C4-2B (cell line): ENCODE results near the gene RNASET2.

Source experiments
- H3K27ac ChIP-seq: fragments of 450-650 bp; 2 replicates; pipeline ENCODE4 v1.5.1; 2017
- ZFX ChIP-seq: fragments of 450-650 bp; IDR thresholded peaks from 2 replicates; pipeline ENCODE4 v1.6.1; 2017
- TF ChIP-seq, protein P1 (sequence below): fragments of 450-650 bp; conservative IDR thresholded peaks from 2 replicates; pipeline ENCODE4 v1.5.1; 2017; ENCODE audit warnings: mild to moderate bottlenecking

RNASET2 gene

DNA sequence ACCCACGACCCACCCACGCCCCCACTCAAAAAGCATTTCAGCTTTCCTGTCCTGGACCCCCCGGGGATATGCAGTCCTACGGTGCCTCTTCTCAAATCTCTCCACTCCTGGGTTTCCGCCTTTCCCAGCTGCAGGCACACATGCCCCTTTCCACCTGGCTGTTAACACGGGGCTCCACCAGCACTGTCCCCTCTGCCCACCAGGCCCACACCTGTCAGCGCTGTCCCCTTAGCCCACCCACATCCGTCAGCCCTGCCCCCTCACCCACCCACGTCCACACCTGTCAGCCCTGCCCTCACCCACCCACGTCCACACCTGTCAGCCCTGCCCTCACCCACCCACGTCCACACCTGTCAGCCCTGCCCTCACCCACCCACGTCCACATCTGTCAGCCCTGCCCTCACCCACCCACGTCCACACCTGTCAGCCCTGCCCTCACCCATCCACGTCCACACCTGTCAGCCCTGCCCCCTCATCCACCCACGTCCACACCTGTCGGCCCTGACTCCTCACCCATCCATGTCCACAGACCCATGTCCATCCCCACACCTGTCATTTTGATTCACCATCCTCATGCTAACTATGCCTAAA, 11.6 kb downstream of the RNASET2 start:
- TF ChIP-seq, protein P1, sequence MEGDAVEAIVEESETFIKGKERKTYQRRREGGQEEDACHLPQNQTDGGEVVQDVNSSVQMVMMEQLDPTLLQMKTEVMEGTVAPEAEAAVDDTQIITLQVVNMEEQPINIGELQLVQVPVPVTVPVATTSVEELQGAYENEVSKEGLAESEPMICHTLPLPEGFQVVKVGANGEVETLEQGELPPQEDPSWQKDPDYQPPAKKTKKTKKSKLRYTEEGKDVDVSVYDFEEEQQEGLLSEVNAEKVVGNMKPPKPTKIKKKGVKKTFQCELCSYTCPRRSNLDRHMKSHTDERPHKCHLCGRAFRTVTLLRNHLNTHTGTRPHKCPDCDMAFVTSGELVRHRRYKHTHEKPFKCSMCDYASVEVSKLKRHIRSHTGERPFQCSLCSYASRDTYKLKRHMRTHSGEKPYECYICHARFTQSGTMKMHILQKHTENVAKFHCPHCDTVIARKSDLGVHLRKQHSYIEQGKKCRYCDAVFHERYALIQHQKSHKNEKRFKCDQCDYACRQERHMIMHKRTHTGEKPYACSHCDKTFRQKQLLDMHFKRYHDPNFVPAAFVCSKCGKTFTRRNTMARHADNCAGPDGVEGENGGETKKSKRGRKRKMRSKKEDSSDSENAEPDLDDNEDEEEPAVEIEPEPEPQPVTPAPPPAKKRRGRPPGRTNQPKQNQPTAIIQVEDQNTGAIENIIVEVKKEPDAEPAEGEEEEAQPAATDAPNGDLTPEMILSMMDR: no peak
- no peak for TF ChIP-seq ZFX
- H3K27ac ChIP-seq: no peak overlapping the region

DNA sequence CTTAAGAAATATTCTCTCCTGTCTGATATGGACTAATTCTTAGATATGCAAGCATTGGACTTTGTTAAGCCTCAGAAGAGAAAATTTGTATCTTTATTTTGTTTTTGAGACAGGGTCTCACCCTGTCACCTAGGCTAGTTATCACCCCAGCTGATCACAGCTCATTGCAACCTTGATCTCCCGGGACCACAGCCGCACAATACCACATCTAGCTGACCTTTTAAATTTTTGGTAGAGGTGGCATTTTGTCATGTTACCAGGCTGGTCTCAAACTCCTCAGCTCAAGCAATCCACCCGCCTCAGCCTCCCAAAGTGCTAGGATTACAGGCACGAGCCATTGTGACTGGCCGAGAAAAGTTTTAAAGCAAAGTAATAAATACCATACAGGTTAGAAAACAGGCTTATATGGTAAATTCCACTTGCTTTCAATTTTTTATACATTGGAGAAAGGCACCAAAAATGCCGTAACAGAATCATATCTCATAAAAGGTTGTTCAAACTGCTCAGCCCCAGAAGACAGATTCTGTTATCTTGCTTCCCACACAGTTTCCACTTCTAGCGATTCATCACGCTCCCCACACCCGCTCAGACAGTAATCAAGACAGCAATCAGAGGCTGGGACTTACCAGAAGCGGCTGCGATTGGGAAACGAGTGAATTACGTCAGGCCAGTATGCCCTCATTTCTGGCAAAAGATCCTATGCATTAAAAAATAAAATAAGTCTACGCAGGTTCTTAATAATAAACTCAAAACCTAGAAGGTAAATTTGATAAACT, 13.8 kb downstream of the RNASET2 start:
- TF ChIP-seq ZFX: no peak
- TF ChIP-seq, protein P1: no peak
- no peak overlapping the region for H3K27ac ChIP-seq

DNA sequence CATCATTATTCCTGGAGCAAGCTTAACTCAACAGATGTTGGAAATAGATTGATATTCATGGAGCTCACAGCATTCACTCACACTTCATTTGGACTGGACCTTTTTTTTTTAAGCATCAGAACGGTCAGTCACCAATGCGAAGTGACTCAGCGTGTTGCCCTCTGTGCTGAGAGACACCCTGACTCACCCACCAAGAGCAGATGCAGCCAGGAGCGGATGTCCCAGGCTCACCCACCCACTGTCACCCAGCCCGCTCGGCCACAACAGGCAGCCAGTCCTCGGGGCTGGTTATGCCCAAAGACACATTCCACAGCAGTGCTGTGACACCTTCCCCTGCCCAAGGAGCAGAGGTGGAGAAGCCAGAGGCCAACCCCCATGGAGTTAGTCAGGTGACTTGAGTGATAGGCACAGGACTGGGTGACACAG, 15.7 kb downstream of the RNASET2 start:
- H3K27ac ChIP-seq: no peak overlapping the region
- TF ChIP-seq, protein P1: no peak
- no peak for TF ChIP-seq ZFX

DNA sequence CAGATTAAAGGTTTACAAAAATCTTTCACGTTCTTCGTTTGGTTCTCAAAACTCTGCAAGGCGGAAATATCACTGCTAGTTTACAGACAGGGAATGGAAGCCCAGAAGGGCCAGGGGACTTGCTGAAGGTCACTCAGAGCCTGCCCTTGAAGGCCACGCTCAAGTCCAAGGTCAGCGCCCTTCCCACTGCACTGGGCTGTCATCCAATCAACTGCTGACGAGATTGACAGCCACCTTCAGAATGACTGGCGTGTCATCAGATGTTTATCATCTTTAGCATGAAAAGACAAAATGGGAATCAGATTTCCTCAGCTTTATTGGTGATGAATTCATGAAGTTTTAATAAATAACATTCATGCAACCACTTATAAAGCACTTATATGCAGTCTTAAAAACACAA, 16.5 kb downstream of the RNASET2 start:
- TF ChIP-seq, protein P1: no peak
- no peak for TF ChIP-seq ZFX
- H3K27ac ChIP-seq: no peak overlapping the region

DNA sequence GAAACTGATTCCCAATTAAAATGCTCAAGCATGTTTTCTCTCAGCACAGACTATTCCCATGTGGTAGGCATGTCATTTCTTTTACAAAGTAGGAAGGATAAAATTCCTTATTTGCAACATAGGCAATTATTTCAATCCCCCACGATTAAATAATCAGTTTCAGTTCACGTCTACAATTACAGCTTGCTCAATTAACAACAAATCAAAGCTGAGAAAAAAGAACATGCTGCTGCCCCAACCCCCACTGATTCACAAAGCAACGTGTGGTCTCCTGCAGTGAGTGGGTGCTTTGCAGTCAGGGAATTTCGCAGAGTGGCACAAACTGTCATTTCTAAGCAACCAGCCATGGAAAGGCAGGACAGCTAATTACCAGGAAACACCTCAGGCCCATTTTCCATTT, 17.0 kb downstream of the RNASET2 start:
- TF ChIP-seq, protein P1: no peak
- TF ChIP-seq ZFX: no peak
- H3K27ac ChIP-seq: no peak overlapping the region

DNA sequence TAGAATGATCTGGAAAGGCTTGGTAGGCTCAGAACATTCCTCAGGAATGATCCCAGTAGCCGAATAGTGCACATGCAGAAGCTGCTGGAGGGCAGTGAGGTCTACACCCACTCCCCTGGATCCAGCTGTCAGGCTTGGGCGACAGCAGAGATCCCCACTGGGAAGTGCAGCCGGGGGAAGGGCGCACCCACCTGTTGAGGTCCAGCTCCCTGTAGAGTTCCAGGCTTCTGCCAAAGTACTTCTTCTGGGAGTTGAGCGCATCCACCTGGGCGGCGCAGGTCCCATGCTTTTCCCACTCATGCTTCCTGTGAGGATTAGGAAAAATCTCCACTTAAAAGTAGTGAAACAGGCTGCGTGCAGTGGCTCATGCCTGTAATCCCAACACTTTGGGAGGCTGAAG, 17.6 kb downstream of the RNASET2 start:
- H3K27ac ChIP-seq: no peak overlapping the region
- TF ChIP-seq, protein P1: no peak
- no peak for TF ChIP-seq ZFX

DNA sequence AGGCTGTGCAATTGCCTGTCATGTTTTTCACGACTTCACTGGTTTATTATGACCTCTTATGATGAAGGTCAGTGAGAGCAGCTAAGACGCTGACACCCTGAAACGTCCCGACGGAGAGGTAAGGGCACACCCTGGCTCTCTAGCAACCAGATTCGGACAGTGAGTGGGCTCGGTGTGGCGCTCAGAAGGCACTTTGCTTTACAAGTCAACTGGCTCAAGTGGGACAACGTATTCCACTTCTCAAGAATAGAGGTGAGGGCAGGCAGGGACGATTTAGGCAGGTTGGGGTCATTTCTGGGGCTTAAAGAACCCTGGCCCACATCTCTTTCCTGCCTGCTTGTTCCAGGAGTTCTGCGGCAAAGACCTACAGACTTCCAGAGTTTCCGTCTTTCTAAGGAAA, 18.2 kb downstream of the RNASET2 start:
- TF ChIP-seq, protein P1: no peak
- no peak for TF ChIP-seq ZFX
- H3K27ac ChIP-seq: no peak overlapping the region
